ENCODE data around the gene HOXC9. TPM values are rescaled to one million over a fixed set of nuclear protein-coding genes. Genes with fewer than 3 reads are reported as not detected.

Gene HOXC9
- total RNA-seq, 1 experiment from 2014 or later = 11.3 TPM

DNA sequence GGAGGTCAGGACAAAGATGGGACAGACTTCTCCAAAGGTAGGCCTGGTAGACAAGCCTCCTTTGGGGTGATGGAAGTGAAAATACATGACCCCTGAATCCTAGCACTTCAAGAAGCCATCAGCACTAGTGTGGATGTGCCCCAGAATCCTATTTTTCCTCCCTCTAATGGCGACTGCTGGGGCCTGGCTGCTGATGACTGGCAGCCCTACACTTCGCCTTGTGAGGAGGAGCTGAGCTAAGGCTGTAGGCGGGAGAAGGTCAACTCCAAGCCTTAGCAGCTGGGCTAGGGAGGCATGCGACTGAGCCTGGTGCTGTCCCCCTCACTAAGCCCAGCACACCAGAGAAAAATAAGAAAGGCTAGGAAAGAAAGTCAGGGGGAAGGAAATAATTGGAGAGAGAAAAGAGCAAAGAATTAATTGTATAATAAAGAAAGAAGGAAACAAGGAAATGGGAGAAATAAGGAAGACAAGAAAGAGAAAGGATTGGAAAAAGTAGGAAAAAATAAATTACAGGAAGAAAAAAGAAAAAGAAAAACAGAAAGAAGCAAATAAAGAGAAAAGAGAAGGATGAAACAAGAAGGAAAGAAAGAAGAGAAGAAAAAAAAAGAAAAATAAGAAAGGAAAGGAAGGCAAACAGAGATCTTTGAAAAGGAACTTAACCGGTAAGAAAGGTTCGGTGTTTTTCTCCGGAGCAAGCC, 19.7 kb upstream of the HOXC9 start:
- intact Hi-C loops (cut with micrococcal nuclease) = no loop called here
- CTCF ChIA-PET = interaction anchor here (1.0 kb wide), 1 partner anchor 228 kb away, joined by 3 read pairs; no protein-coding TSS in a partner anchor
- no peak overlapping the region for H2AFZ ChIP-seq (ENCODE audit: low read depth, low read length, poor library complexity, severe bottlenecking)

More for the DNA sequence above, 19.7 kb upstream of the HOXC9 start:
- H3K4me1 ChIP-seq (ENCODE audit: control insufficient read depth in 1 of 2, insufficient read depth in 2 of 2, low read length in 2 of 2) = peaks cover 0 to 4% of the 10 kb centered on the region in 2 experiments; a peak in 2 of 4 replicates
- DNase-seq (ENCODE audit: low read depth, low spot score) (no peak), ATAC-seq (no peak)
- no peaks in the 10 kb centered on the region for H3K79me2 ChIP-seq (ENCODE audit: insufficient read depth, low read length)
- no peak overlapping the region for H3K4me2 ChIP-seq (ENCODE audit: low read length)
- H3K27ac ChIP-seq (ENCODE audit: low read depth, low read length) = no peak overlapping the region
- BruUV-seq (replicated peaks) = no TSS peak
- no peaks in the 10 kb centered on the region for H3K9me2 ChIP-seq (ENCODE audit: insufficient read depth)
- H3K36me3 ChIP-seq (ENCODE audit: control insufficient read depth in 1 of 2, insufficient read depth in 2 of 2, low read length in 2 of 2) = no peaks in the 10 kb centered on the region
- H4K20me1 ChIP-seq (ENCODE audit: insufficient read depth) = no peaks in the 10 kb centered on the region
- no peak for TF ChIP-seq ZFX (IDR thresholded peaks at IDR 0.05)
- no peak for TF ChIP-seq JUND (IDR thresholded peaks at IDR 0.05)
- TF ChIP-seq YY1 (IDR thresholded peaks at IDR 0.05; ENCODE audit: extremely low read depth, insufficient replicate concordance, low read depth, low read length) = no peak
- TF ChIP-seq SP1 (IDR thresholded peaks at IDR 0.05; ENCODE audit: low read depth) = no peak
- TF ChIP-seq TCF7L2 (IDR thresholded peaks at IDR 0.05; ENCODE audit: borderline replicate concordance, extremely low read depth, insufficient read depth, insufficient read length) = no peak
- TF ChIP-seq, protein P1, sequence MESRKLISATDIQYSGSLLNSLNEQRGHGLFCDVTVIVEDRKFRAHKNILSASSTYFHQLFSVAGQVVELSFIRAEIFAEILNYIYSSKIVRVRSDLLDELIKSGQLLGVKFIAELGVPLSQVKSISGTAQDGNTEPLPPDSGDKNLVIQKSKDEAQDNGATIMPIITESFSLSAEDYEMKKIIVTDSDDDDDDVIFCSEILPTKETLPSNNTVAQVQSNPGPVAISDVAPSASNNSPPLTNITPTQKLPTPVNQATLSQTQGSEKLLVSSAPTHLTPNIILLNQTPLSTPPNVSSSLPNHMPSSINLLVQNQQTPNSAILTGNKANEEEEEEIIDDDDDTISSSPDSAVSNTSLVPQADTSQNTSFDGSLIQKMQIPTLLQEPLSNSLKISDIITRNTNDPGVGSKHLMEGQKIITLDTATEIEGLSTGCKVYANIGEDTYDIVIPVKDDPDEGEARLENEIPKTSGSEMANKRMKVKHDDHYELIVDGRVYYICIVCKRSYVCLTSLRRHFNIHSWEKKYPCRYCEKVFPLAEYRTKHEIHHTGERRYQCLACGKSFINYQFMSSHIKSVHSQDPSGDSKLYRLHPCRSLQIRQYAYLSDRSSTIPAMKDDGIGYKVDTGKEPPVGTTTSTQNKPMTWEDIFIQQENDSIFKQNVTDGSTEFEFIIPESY (IDR thresholded peaks at IDR 0.05; ENCODE audit: extremely low read depth, insufficient replicate concordance, low read length) = no peak
- TF ChIP-seq, protein P2, sequence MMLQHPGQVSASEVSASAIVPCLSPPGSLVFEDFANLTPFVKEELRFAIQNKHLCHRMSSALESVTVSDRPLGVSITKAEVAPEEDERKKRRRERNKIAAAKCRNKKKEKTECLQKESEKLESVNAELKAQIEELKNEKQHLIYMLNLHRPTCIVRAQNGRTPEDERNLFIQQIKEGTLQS (IDR thresholded peaks at IDR 0.05) = no peak
- TF ChIP-seq CEBPB (IDR thresholded peaks at IDR 0.05; ENCODE audit: low read depth) = no peak
- TF ChIP-seq EZH2phosphoT487 (IDR thresholded peaks at IDR 0.05; ENCODE audit: borderline replicate concordance) = no peak
- TF ChIP-seq EZH2 (IDR thresholded peaks at IDR 0.05) = no peak
- H3K9me3 ChIP-seq (ENCODE audit: control insufficient read depth in 1 of 2, insufficient read depth in 1 of 2, low read depth in 1 of 2, low read length in 2 of 2) = no peaks in the 10 kb centered on the region
- H3K4me3 ChIP-seq (replicated peaks in 1 of 2; ENCODE audit: low read depth in 1 of 2, low read length in 2 of 2) = no peak overlapping the region
- POLR2A ChIA-PET = no interaction called here
- no peaks in the 10 kb centered on the region for H3K27me3 ChIP-seq (ENCODE audit: insufficient read depth, low read length)
- RAD21 ChIA-PET (ENCODE audit: low non-redundant PET in 1 of 2, low total read pairs in 2 of 2, uncharacterized antibody in 2 of 2, unreplicated experiment in 2 of 2) = no interaction called here
- no peak overlapping the region for H3K9ac ChIP-seq (ENCODE audit: low read length)

Measured in HCT116 (cell line).